GM21423 (cell line): ENCODE results near the gene TUBA4B.
A peak's percentile ranks its signal among the peaks of the same experiment; 100 is the strongest.

Experiments used
- ATAC-seq: cut with Tn5 transposase; IDR thresholded peaks from one replicate; pipeline ENCODE4 v1.9.1; 2021; ENCODE audit warnings: mild to moderate bottlenecking, moderate library complexity; ENCODE audit not compliant: unreplicated experiment

Gene TUBA4B

DNA sequence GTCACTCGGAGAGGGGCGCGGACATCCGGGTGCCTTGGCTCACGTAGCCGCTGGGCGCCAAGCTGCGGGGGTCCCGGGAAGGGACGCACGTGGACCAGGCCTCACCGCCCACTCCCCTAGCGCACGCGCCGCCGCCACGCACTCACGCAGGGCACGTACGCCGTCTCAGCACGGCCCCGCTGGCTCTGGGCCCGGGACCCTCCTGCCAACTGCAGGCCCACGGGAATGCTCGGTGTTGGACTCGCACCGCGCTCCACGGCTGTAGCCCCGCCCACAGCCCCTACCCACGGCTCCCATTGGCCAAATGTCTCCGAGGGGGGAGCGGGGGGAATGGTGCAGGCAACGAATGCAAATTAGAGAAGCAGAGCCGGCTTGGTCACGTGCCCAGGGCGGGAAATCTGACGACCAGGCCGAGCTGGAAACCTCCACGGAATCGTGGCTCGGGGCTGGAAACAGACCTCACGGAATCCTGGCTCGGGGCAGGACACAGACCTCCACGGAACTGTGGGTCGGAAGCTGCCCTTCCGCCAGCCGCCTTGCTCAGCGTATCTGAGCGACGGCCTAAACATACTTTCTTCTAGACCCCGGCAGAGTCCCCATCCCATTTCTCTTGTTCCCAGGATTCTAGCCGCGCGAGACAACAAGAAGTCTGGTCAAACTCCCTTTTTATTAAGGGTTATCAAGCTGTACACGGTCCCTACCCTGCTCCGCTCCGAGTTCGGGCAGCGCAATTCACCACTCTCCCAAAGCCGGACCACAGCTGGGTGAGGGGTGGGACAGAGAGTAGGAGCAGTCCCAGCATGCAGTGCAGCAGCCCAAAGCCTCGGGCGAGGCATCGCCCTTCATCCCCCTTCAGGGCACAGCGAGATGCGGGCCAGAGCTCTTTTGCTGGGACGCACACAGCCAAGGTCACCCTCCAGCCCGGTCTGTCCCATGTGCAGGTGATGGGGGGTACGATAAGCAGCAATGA, 34.0 kb upstream of the TUBA4B start, which contains the start of gene ABCB6:
ABCB6 (minus strand) TSS at position 227 of the 970 bp plus-strand sequence. CDS start 285 bp downstream, outside the sequence.
- ATAC-seq: peak; percentile 83

GRCh38 chr2:219219784-219220532, 33.1 kb upstream of the TUBA4B start:
- no peak for ATAC-seq

- ATAC-seq: no peak
These were observed 32.2 kb upstream of the TUBA4B start for GRCh38 chr2:219220652-219221402.

- no peak for ATAC-seq
These were observed 31.0 kb upstream of the TUBA4B start for GRCh38 chr2:219221957-219222518.

DNA sequence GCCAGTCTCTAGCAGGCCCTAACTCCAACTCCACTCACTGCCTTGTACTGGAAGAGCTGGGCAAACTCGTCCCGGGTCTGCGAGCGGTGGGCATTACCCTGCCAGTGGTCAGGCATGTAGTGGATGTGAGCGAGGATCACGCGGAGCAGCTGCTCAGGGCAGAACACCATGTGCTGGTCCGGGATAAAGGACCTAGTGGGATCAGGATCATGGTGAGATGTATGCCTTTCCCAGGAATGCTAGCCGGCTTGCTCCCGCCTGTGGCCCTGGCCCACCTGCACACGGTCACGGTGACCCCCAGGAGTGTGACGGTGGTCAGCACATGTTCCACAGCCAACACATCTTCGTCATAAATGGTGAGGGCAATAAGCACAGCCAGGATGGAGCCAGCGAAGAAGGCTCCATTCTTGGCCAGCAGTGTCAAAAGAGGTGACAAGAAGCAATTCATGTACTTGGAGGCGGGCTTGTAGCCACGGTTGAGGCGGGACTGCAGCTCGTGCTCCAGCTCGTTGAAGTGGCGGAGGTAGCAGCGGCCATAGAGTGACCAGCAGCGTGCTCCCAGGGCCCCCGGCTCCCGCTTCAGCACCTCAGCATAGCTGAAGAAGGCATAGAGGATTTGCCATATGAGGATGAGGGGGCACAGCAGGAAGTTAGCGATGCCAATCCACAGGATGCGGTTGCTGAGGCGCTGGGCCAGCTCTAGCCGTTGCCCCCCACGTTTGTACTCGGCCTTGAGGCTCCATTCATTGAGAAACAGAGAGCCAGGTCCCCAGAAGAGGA, 29.0 kb upstream of the TUBA4B start:
- no peak for ATAC-seq

DNA sequence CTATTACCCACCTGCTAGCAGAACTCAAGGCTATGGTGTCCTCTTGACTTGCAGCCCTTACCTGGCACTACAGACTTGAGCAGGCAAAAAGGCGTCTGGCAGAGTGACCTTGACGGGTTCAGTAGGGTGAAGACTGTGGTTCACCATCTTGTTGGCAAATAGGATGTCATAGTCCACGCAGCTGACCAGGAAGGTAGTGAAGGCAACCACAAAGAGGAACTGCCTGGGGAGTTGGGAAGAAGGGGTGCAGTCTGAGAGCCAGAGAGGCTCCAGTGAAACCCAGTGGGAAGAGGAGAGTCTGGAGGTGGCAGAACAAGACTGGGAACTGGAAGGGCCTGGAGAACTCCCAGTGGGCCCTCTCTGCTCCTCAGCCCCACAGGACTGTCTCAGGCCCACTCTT, 27.7 kb upstream of the TUBA4B start:
- ATAC-seq: no peak

DNA sequence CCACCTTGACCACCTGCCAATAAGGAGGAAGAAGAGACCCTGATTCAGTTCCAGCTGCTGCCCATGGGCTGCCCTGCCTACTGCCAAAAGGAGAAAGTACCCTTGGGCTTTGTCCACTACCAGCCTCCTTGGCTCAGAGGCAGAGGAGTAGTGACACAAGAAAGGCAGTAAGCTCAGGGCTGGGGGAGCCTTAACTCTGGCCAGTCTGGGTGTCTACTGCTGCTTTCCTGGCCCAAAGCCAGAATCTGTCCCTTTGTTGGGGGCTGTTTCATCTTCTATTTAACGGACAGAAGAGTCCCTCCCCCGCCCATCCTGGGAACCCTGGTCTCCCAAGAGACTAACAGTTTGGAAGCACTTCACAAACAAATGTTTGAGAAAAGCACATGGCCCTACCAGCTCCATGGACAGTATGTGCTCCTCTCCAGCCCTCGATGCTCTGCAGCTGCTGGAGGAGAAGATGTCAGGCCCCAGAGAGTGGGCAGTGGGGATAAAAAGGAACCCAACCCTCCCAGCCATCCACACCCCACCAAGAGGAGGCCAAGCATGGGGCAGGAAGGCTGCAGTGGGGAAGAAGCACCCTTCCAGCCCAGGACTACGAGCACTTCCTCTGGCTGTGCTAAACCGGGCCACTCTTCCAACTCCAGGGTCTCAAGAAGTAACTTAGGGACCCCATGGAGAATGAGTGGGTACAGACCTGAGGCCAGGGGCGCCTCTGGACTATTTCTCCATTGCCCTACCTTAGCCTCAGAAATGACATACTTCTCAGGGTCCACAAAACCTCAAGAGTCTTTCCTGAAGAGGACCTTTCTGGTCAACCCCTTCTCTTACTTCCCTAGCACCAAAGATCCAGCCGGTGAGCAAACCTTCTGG, 24.8 kb upstream of the TUBA4B start:
- ATAC-seq: no peak

DNA sequence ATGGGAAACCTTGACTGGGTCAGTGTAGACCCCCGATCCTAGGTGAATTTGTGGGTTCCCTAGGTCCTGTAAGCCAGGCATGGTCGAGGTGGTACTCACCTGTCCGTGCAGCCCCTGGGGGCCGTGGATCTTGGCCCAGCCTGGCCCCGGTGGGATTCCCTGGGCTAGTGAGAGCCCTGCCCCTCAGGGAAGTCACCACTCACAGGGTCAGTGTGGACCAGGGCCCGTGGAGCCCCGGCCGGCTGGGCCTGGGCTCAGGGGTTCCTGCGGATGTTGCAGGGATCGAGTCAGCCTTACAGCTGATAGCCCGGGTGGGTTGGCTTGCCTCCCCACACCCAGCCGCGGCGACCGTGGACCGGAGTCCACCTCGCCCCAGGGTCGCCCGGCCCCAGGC, 24.1 kb upstream of the TUBA4B start:
- ATAC-seq: no peak

DNA sequence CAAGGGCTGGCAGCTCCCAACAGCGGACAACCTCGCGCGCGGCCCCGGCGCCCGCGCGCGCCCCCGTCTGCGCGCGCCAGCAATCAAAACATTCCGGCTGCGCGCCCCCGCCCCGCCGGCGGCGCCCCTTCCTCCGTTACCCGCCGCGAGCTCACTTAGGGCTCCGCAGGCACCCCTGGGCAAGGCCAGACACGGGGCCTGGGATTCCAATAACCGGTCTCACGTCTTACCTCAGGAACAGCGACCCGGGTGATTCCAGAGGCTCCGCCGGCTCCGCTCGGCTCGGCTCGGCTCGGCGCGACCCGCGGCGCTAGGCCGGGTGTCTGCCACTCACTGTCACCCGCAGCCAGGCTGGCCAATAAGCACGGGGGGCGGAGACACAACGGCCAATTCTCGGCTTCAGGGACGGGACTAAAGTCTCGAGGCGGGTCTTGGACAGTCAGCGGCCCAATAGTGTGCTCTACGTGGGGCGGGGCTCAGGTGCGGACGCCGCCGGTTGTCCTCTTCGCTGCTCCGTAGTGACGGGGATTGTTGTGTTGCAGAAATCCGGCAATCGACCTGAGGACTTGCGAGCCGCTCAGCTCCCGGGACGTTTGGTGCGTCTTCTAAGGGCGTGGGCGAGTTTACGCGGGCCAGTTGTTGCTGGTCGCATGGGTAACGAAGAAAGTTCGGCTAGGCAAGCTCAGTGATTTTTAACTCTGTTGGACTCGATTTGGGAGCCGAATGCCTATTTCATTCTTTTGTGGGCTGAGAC, 23.6 kb upstream of the TUBA4B start, which contains the start of the genes ANKZF1 and ATG9A:
ANKZF1 (plus strand) TSS at position 502 of the 754 bp plus-strand sequence. CDS start 452 bp downstream, outside the sequence.
ATG9A (minus strand) TSS at position 332 of the 754 bp plus-strand sequence. CDS start 1,612 bp downstream, outside the sequence.
- ATAC-seq: peak; percentile 94

GRCh38 chr2:219230059-219230540, 22.9 kb upstream of the TUBA4B start:
- no peak for ATAC-seq

DNA sequence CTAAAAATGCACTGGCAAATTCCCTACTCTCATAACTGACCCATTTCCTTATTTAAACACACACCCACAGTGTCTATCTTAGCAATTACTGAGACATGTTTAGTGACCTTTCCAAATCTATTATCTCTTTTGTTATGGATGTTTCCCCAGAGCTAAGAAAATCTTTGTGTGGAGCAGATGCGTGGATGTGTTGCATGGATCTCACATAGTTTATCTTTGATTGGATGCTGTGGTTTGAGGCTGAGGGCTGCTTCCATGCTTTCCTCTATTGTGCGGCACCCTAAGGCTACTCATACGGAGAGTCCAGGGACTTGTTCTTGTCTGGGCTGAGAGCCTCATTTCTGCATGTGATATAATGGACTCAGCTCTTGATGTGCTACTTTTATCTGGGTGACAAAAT, 18.7 kb upstream of the TUBA4B start:
- ATAC-seq: no peak

- ATAC-seq: no peak
These were observed 9.7 kb upstream of the TUBA4B start for GRCh38 chr2:219243291-219243761.

GRCh38 chr2:219244789-219245147, 8.3 kb upstream of the TUBA4B start:
- no peak for ATAC-seq

- ATAC-seq: peak; percentile 59
These were observed 7.7 kb upstream of the TUBA4B start, which contains the start of the genes GLB1L and STK16 for GRCh38 chr2:219245148-219245898. Gene GLB1L, minus strand, starts transcription at chr2:219245444. Its CDS starts 1,871 bp downstream, at chr2:219243573. Gene STK16, plus strand, starts transcription at chr2:219245479. Its CDS starts 521 bp downstream, at chr2:219246000.

DNA sequence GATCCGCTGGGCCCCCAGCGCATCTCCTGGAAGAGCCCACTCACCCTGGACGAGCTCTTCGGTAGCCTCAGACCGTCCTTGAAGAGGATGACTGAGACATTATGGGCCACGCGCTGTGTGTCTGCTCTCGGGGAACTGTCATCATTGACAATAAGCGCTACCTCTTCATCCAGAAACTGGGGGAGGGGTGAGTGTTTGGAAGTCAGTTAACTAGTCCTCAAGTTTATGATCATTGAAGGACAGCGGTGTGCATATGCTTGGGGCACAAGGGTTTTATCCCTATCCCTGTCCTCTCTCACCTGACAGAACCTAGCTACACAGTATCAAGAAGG, 7.2 kb upstream of the TUBA4B start:
- ATAC-seq: no peak

- ATAC-seq: no peak
These were observed 6.5 kb upstream of the TUBA4B start for GRCh38 chr2:219246559-219246958.
